Ureter (tissue), 1 donor: ENCODE data around the gene SFTA2. TPM values are rescaled to one million over a fixed set of nuclear protein-coding genes. Genes with fewer than 3 reads are reported as not detected.
"Not testable (repeated sequence)": the region's sequence is repeated elsewhere in the genome, so short reads cannot be mapped to it uniquely, and the experiment has no call there.

Experiments
- DNase-seq: peaks from one replicate; pipeline ENCODE4 v3.0.0-alpha.2; 2020; ENCODE audit warnings: low spot score
- total RNA-seq: library from RNA; stranded (reverse); gene quantifications from one replicate; pipeline ENCODE4 v1.2.4, GENCODE V29; 2023
- donor health status: DM: yes; HTN: yes; CAD: no.

The SFTA2 gene
- total RNA-seq, 1 donor from 2014 or later: 1.0 TPM

DNA sequence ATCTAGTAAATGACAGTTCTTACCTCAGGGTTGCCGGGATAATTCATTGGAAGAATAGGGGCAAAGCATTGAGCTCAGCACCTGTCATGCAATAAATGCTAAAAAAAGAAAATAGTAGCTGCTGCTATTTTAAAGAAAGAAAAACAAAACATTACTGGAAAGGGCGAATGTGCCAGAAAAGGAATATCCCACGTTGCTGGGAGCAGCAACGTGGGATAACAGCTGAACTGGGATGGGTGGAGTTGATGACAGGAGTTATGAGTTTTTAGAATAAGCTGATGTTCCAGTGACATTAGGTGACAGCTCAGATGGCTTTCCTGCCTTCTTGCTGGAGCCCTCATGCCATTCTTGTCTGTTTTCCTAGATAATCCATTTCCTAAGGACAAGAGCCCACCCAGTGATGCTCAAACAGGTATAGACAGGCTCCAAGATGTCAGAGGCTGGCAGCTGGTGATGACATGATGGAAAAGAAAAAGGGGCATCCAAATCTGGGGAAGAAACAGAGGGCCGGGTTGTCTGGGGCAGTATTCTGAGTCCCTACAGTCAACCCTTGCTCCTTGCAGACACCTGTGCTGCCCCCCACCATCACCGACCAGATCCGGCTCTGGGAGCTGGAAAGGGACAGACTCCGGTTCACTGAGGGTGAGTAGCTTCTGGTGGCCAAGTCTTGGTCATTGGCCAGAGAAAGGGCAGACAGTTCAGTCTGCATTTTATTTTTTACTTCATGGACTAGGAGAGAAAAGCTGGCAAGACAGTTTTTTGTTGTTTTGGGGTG is 19.0 kb downstream of the SFTA2 start:
- DNase-seq: no peak

DNA sequence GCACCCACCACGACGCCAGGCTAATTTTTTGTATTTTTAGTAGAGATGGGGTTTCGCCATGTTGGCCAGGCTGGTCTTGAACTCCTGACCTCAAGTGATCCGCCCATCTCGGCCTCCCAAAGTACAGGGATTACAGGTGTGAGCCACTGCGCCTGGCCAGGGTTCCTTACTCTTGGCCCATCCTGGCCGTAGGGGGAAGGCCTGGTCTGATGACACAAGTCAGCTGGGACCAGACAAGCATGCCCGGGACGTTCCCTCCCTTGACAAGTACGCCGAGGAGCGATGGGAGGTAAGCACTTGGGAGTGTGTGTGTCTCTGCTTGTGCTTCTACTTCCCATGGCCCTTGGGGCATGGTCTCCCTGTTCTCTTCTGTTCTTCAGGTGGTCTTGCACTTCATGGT is 21.5 kb downstream of the SFTA2 start:
- not testable (repeated sequence) for DNase-seq

DNA sequence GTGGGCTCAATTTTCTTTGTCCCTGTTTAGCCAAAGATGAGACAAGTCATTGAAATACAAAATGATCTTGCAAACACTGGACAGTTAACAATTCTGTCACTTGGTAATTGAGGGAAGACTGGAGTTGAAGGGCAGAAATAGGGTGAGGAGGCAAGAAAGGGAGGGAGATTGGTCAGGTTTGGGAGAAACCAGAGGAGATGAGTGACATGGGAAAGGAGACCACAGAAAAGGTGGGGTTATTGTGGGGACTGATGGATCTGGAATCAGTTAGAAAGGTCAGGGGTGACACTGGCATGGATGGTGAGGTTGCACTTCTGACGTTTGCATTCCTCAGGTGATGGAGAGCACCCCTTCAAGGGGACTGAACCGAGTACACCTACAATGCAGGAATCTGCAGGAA is 23.3 kb downstream of the SFTA2 start:
- DNase-seq: no peak

DNA sequence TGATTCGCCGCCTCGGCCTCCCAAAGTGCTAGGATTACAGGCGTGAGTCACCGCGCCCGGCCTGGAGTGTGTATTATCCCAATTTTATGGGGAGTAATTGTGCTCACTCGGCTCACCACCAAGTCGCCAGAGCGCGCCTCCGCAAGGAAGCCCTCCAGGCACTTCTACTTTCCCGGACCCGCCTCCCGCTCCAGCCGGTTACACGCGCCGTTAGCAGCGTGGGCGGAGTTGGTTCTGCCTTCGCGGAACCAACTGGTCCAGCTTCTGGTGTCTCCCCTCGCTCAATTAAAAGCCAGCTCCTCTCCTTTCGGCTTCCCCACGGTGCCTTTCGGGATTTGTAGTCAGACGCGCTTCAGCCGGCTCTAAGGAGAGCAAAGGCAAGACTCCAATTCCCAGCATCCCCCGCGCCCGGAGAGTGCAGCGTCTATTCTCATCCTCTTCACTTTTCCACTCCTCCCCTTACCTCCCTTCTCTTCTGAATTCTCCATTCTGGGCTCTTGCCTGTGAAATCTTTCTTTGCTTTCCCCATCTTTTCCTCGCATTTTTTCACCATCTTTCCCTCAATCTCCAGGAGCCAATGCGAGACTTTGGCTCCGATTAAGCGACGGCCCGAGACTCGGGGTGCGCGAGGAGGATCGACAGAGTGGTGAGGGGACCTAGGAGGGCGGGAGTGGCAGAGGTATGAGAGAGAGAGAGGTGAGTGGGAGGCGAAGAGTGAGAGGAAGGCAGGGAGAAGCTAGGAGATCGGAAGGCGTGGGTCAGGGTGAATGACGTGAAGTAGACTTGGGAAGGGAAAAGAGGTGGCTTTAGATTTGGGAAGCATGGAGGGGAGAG is 24.0 kb downstream of the SFTA2 start, which contains the start of gene GTF2H4:
GTF2H4 (plus strand) TSS at position 450 of the 834 bp plus-strand sequence.
- peak; percentile 97 for DNase-seq

DNA sequence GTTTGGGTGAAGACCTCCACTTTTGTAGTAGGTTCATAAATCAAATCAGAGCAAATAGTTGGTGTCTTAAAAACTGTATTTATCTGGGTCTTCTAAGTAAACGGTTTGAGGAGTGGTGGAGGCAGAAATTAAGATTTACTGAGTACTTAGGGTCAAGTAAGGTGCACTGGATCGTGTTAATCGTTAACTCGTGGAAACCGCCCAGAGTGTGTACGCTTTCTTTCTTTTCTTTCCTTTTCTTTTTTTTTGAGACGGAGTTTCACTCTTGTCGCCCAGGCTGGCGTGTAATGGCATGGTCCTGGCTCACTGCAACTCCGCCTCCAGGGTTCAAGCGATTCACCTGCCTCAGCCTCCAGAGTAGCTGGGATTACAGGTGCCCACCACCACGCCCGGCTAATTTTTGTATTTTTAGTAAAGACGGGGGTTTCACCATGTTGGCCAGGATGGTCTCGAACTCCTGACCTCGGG is 24.6 kb downstream of the SFTA2 start:
- DNase-seq: not testable (repeated sequence)

DNA sequence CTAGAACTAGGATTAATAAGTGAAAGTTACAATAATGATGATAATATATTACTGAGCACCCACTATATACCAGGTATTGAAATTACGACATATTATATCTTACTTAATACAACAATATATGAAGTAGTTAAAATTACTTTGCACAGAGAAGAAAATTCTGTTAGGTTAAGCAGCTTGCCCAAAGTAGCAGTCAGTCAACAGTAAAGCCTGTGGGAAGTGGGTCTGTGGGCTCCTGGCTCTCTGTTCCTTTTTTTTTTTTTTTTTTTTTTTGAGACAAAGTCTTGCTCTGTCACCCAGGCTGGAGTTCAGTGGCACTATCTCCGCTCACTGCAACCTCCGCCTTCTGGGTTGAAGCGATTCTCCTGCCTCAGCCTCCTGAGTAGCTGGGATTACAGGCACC is 28.7 kb downstream of the SFTA2 start:
- no peak for DNase-seq

DNA sequence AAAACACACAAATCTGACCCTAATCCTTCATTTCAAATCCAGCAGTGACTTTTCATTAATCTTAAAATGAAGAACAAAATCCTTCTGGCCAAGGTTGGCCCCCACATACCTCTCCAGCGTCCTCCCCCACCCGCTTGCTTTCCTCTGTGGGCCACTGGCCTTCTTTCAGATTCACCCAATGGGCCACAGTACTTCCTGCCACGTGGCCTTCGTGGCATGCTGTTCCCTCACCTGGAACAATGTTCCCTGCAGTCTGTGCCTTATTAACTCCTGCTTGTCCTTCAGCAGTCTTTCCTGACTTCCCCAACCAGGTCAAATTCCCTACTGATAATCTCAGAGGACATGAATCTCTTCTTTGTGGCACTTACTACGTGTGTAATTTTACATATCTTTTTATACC is 29.3 kb downstream of the SFTA2 start:
- no peak for DNase-seq

DNA sequence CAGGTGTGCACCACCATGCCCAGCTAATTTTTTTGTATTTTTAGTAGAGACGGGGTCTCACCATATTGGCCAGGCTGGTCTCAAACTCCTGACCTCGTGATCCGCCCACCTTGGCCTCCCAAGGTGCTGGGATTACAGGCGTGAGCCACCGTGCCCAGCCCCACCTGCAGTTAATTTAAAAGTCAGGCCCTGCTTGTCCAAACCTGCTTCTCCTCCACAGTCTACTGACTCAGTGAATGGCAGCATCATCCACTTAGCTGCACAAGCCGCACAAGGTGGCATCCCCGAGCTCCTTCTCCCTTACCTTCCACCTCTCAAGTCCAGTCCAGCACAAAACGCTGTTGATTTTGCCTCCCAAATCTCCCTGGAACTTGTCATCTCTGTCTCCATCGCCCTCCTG is 29.8 kb downstream of the SFTA2 start:
- not testable (repeated sequence) for DNase-seq

DNA sequence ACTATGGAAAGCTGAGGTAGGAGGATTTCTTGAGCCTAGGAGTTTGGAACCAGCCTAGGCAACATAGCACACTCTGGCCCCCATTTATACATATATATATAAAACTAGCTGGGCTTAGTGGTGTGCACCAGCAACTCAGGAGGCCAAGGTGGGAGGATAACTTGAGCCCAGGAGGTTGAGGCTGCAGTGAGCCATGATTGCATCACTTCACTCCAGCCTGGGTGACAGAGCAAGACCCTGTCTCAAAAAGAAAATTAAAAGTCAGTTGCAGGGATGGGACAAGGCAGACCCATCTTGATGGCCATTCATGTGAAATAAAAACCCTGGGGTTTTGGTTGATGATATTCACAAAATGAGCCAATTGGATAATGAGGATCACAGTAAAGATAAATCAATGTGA is 30.5 kb downstream of the SFTA2 start:
- DNase-seq: no peak

DNA sequence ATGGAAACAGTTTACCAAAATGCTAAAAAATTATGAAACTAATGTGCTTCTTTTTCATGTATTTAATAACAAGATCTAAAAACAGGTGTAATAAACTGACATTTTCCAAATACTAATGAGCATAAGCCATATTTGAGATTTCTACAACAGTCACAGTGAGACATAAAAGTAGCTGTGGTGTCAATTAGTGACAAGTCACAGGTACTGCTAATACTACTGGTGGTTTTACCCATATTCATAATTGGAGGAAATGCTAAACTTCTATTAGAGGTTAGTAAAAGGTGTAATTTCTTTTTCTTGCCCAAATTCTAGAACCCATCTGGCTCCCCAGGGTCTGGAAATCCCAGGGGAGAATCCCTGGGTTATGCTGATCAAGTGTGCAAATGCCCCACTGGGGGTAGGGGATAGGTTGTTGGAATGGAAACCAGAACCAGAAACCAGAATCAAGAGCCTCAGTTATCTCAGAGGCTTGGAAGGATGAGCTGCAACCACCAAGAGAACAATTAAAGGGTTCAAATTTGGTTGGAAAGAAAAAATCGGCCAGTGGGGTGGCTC is 31.0 kb downstream of the SFTA2 start:
- DNase-seq: no peak

DNA sequence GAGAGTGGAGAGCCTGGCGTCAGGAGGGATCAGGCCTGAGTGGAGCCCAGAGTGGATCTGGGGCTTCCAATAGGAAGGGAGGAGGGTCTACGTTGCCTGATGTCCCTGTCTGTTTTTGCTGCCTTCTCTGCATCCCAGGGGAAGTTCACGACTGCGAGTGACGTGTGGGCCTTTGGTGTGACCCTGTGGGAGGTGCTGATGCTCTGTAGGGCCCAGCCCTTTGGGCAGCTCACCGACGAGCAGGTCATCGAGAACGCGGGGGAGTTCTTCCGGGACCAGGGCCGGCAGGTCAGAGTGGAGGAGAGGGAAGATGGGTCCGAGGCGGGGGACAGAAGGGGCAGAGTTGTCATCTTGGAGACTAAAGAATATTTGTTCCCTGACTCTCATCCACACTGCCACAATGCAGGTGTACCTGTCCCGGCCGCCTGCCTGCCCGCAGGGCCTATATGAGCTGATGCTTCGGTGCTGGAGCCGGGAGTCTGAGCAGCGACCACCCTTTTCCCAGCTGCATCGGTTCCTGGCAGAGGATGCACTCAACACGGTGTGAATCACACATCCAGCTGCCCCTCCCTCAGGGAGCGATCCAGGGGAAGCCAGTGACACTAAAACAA is 33.1 kb downstream of the SFTA2 start:
- DNase-seq: no peak

DNA sequence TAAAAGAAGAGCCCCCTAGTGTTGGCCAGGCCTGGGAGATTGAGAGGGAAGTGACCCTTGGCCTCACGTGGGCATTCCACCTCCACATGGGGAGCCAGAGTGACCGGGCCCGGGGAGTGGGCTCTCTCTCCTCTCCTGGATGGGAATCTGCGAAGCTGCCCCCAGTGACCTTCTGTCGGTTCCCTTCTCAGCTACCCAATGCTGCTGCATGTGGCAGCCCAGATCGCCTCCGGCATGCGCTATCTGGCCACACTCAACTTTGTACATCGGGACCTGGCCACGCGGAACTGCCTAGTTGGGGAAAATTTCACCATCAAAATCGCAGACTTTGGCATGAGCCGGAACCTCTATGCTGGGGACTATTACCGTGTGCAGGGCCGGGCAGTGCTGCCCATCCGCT is 34.1 kb downstream of the SFTA2 start:
- no peak for DNase-seq

DNA sequence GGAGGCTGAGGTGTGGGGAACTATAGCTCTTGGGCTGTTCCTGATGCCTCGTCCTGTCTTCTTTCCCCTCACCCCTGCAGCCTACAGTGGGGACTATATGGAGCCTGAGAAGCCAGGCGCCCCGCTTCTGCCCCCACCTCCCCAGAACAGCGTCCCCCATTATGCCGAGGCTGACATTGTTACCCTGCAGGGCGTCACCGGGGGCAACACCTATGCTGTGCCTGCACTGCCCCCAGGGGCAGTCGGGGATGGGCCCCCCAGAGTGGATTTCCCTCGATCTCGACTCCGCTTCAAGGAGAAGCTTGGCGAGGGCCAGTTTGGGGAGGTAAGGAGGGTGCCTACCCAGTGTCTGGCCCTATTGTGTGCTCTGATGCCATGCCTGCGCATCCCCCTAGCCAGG is 35.4 kb downstream of the SFTA2 start:
- no peak for DNase-seq

DNA sequence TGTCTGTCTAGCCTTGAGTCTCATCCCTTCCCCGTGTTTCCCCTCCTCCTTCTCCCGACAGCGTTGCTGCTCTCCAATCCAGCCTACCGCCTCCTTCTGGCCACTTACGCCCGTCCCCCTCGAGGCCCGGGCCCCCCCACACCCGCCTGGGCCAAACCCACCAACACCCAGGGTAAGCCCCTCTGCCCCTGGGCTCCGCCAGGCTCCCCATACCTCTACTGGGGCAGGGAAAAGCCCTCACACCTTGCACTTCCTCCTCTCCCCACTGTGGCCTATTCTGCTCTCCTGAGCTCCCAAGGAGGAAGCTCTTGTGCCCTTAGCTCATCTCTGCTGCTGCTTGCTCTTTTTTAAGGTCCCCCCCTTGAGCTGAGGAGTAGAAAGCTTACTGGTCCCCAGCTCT is 36.6 kb downstream of the SFTA2 start:
- no peak for DNase-seq

DNA sequence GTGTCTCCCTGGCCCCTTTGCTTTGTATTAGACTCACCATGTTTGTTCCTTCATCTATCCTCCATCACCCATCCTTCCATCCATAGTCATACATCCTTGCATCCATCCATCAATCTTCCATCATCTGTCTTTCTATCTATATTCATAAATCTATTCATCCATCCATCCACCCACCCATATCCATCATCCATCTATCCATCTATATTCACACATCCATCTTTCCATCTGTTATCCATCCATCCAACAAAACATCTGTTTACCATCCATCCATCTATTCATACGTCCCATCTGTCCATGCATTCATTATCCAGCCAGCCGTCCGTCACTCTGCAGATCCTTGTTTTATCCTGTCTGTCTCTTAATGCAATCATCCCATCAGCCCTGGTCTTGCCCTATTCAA is 37.0 kb downstream of the SFTA2 start:
- no peak for DNase-seq

DNA sequence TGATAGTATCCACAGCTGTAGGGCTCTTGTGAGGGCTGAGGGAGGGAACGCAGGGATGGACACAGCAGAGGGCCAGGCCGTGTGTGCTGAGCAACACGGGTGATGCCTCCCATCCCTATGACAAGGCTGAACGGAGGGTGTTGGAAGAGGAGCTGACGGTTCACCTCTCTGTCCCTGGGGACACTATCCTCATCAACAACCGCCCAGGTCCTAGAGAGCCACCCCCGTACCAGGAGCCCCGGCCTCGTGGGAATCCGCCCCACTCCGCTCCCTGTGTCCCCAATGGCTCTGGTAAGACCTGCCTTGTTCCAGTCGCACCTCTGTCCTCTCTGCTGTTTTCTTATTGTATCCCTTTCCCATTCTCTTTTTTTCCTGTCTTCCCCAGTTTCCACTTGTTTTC is 37.6 kb downstream of the SFTA2 start:
- DNase-seq: no peak

DNA sequence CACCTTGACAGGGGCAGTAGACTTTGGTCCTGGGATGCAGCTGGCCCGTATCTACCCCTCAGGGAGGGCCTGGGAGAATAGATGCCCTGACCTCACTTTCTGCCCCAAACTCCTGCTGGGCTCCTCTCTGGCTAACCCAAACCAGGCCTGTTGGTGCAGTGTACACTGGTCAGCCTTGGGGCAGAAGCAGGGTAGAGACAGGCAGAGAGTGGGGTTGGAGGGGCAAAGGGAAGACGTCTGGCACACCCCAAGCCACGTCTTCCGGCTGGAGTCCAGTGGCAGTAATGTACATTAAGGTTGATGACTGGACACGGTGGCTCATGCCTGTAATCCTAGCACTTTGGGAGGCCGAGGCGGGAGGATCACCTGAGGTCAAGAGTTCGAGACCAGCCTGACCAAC is 38.3 kb downstream of the SFTA2 start:
- DNase-seq: no peak

DNA sequence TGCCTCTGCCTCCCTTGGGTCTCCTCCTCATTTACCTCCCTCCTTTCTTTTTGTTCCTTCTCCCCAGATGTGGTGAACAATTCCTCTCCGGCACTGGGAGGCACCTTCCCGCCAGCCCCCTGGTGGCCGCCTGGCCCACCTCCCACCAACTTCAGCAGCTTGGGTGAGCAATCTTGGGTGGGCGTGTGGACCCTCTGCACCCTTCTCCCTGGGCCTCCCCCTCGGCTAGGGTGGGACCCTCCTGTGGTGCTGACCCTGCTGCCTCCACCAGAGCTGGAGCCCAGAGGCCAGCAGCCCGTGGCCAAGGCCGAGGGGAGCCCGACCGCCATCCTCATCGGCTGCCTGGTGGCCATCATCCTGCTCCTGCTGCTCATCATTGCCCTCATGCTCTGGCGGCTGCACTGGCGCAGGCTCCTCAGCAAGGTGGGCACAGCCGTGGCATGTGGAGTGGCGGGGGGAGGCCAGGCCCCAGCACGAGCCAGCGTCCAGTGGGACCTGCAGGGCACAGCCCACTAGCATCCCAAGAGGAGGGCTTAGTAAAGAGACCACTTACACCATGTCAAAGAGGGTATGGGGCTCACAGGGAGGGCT is 38.9 kb downstream of the SFTA2 start:
- no peak for DNase-seq

DNA sequence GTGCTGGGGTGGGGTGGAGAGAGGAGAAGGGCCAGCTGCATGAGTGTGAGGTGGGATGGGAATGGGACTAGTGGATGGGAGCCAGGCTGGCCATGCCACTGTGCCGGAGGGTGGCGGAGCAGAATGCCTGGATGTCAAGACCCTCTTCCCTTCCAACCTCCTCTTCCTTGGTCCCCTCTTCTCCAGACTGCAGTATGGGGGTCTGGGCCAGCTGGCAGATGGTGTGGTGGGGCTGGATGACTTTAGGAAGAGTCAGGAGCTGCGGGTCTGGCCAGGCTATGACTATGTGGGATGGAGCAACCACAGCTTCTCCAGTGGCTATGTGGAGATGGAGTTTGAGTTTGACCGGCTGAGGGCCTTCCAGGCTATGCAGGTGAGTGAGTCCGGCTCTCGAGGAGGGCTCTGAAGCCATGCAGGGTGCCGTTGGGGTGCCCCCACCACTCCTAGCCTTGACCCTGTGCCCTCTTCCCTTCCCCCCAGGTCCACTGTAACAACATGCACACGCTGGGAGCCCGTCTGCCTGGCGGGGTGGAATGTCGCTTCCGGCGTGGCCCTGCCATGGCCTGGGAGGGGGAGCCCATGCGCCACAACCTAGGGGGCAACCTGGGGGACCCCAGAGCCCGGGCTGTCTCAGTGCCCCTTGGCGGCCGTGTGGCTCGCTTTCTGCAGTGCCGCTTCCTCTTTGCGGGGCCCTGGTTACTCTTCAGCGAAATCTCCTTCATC is 40.0 kb downstream of the SFTA2 start:
- DNase-seq: no peak

DNA sequence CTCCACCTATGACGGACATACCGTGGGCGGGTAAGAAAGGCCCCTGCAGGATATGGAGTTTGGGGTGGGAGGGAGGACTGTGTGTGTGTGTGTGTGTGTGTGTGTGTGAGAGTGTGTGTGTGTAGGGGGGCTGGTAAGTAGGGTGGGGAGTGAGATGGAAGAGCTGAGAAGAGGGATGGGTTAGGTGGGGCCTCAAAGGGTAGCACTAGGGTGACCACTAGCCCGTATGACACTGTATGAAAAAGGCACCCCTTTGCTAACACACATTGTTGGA is 40.6 kb downstream of the SFTA2 start:
- no peak for DNase-seq

DNA sequence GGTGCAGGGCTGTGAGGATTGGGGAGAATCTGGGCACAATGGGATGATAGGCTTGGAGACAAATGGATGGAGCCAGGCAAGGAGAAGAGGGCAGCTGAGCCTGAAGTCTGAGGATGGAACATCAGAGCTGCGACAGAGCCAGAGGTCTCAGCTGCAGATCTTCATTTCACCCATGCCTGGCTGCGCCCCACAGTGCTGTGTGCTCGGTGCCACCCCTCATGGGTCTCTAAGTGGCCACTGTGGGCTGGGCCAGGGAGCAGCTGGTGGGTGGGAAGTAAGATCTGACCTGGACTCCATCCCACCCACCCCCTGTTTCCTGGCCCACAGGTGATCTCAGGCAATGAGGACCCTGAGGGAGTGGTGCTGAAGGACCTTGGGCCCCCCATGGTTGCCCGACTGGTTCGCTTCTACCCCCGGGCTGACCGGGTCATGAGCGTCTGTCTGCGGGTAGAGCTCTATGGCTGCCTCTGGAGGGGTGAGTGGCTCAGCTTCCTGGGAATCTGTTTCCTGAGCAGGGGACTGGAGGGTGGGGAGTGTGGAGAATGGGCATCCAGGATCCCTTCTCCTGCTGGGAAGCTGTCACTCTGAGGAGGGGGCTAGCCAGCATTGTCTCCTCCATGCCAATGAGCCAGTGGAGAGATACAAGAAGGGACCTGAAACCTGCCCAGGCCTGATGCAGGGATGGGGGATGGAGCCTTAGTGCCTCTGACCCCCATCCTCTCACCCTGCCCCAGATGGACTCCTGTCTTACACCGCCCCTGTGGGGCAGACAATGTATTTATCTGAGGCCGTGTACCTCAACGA is 41.1 kb downstream of the SFTA2 start:
- DNase-seq: no peak
